GM18858 (cell line): ENCODE data around the gene INPP5B.
"Not testable (repeated sequence)": the region's sequence is repeated elsewhere in the genome, so short reads cannot be mapped to it uniquely, and the experiment has no call there.

ENCODE experiments used
- ATAC-seq: cut with Tn5 transposase; IDR thresholded peaks from one replicate; pipeline ENCODE4 v1.9.1; 2021; ENCODE audit not compliant: unreplicated experiment

The INPP5B gene

GRCh38 chr1:37948166-37948565 is 1.3 kb upstream of the INPP5B start:
- no peak for ATAC-seq

DNA sequence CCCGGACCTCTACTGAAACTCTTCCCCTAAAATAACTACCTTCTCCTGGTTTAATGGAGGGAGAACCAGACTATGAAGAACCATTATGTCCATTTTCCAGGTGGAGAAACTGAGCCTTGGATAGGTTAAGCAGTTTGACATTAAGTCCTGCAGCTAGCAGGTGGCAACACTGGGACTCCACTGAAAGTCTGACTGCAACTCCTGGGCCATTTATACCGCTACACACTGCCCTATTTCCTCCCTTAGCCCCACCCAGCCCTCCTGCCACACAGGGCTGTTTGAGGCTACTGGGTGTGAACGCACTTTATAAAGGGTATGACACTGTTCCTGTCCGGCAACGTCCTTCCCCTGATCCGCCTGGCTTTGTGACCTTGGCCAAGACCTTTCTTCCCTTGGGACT is 511 bp upstream of the INPP5B start:
- no peak for ATAC-seq

GRCh38 chr1:37945743-37946702 is 830 bp downstream of the INPP5B start:
- no peak for ATAC-seq

GRCh38 chr1:37945251-37945650 is 1.6 kb downstream of the INPP5B start:
- ATAC-seq = no peak

- ATAC-seq = no peak
Observed at GRCh38 chr1:37944816-37945215, 2.0 kb downstream of the INPP5B start.

- no peak for ATAC-seq
Observed at GRCh38 chr1:37944086-37944763, 2.6 kb downstream of the INPP5B start.

- no peak for ATAC-seq
Observed at GRCh38 chr1:37940299-37940947, 6.4 kb downstream of the INPP5B start.

DNA sequence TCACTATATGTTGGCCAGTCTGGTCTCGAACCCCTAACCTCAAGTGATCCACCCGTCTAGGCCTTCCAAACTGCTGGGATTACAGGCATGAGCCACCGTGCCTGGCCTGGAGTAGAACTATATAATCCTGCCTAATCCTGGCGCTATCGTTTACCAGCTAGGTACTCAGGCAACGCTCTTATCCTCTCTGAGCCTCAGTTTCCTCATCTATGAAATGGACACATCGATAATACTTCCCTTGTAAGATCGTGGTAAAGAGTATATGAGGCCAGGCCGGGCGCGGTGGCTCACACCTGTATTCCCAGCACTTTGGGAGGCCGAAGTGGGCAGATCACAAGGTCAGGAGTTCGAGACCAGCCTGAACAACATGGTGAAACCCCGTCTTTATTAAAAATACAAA is 10.1 kb downstream of the INPP5B start:
- ATAC-seq = not testable (repeated sequence)

- no peak for ATAC-seq
Observed at GRCh38 chr1:37932759-37933158, 14.1 kb downstream of the INPP5B start.

- peak; percentile 89 for ATAC-seq
Observed at GRCh38 chr1:37931361-37932158, 15.3 kb downstream of the INPP5B start.

DNA sequence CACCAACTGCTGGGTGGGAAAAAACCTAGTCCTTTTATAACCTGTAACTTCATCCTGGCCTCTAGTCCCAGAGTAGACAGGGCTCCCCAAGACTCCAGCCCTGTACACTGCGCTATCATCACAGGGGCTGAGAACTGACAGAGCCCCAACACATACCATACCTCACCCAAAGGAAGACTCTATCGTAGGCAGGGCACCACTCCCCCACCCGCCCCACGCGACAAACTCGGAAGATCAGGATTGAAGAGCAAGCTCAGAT is 15.8 kb downstream of the INPP5B start:
- no peak for ATAC-seq

- ATAC-seq = no peak
Observed at GRCh38 chr1:37930246-37931101, 16.4 kb downstream of the INPP5B start.

DNA sequence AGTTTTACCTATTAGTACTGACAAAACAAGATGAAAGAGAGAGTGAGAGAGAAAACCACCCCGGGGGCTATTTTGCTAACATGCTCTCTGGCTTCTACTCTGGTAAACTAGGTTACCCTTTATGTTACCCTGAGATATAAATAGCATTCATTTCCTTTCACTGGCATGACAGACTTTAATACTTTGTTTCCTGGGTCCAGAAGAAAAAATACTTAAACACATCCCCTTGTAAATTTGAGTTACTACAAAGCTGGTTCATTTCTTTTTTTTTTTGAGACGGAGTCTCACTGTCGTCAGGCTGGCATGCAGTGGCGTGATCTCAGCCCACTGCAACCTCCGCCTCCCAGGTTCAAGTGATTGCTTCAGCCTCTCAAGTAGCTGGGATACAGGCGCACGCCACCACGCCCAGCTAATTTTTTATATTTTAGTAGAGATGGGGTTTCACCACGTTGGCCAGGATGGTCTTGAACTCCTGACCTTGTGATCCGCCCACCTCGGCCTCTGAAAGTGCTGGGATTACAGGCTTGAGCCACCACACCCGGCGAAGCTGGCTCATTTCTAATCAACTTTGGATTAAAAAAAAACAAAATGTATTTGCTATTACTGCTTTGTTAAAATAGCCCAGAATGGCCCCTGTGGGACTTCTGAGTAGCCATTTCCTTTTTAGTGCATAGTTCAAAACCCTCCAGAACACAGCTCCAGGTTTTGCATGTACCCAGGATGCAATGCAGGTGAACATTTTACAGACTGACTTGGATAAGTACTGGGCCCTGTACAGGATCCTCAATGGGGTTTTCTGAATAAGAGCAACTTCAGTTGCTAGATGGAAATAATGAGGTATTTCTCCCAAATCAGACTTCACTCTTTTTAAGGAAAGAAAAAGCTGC is 20.6 kb downstream of the INPP5B start:
- ATAC-seq = peak; percentile 37

DNA sequence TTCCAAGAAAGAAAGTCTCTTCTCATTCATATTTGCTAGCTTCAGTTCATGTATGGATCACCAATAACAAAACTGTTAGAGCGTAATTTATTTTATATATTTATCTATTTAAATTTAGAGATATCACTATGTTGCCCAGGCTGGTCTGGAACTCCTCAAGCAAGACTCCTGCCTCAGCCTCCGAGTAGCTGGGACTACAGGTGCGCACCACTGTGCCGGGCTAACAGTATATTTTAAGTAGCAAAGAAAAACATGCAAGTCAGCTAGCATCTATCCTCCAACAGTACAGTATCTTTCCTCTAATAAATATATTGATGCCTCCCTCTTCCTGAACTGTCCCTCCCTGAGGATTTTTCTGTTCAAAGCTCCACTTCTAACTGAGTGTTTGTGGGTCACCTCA is 21.5 kb downstream of the INPP5B start:
- no peak for ATAC-seq

DNA sequence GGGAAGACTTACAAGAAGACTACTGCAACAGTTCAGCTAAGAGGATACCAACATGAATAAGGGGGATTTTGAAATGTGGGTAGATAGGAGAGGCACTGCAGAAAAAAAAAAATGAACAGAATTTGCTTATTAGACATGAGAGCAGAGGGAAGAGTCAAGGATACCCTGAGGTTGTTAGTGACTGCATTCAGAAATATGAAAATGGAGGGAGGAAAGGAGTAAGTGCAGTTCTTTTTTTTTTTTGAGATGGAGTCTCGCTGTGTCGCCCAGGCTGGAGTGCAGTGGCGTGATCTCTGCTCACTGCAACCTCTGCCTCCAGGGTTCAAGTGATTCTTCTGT is 23.3 kb downstream of the INPP5B start:
- no peak for ATAC-seq

GRCh38 chr1:37922767-37923550 is 23.9 kb downstream of the INPP5B start:
- peak; percentile 54 for ATAC-seq

GRCh38 chr1:37919277-37919676 is 27.6 kb downstream of the INPP5B start:
- no peak for ATAC-seq

DNA sequence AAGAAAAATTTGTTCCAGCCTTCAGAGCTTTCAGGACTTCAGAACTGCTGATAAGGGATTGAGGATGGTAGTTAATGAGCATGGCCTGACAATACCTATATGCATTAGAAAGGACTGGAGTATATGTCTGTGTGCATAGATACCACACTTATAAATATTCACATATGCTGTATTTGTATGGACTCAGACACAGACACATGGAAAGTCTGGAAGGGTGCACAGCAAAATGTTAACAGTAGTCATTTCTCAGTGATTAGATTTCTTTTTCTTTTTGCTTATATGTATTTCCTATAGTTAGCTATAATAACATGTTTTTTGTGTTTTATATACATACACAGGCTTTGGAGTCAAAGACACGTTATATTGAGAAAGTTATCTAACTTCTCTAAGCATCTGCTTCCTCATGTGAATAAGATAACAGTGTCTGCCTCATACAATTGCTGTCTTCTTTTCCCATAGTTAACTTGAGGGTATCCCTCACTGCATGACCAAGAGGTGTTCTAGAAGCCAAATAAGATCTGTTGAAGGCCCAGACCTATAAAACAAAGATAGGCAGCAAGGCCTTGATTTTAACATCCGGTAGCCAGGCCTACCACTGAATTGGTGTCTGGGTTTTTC is 31.3 kb downstream of the INPP5B start:
- no peak for ATAC-seq
